NCI-H2107 treated with DMSO at 0.1 percent for 48 hours (cell line): ENCODE measurements around the gene ATL2.
"Not testable (repeated sequence)": the region's sequence is repeated elsewhere in the genome, so short reads cannot be mapped to it uniquely, and the experiment has no call there.

Experiments
- DNase-seq: peaks from one replicate; lab custom pipeline; 2025; ENCODE audit not compliant: unreplicated experiment; lab: John Stamatoyannopoulos, UW

ATL2 gene

GRCh38 chr2:38274286-38275276 is 102.5 kb downstream of the ATL2 start:
- peak; percentile 53 for DNase-seq

- DNase-seq, result no peak
Observed at GRCh38 chr2:38271697-38272096, 105.4 kb downstream of the ATL2 start.

- no peak for DNase-seq
Observed at GRCh38 chr2:38269421-38269820, 107.7 kb downstream of the ATL2 start.

GRCh38 chr2:38268691-38269327 is 108.3 kb downstream of the ATL2 start:
- peak; percentile 73 for DNase-seq

- no peak for DNase-seq
Observed at GRCh38 chr2:38268001-38268400, 109.1 kb downstream of the ATL2 start.

- no peak for DNase-seq
Observed at GRCh38 chr2:38267270-38267925, 109.7 kb downstream of the ATL2 start.

- no peak for DNase-seq
Observed at GRCh38 chr2:38266382-38267061, 110.6 kb downstream of the ATL2 start.

- no peak for DNase-seq
Observed at GRCh38 chr2:38265461-38265860, 111.6 kb downstream of the ATL2 start.

- peak; percentile 13 for DNase-seq
Observed at GRCh38 chr2:38264396-38265221, 112.5 kb downstream of the ATL2 start.

GRCh38 chr2:38263293-38263692 is 113.8 kb downstream of the ATL2 start:
- no peak for DNase-seq

GRCh38 chr2:38262069-38262871 is 114.8 kb downstream of the ATL2 start:
- DNase-seq, result no peak

- no peak for DNase-seq
Observed at GRCh38 chr2:38261569-38262068, 115.5 kb downstream of the ATL2 start.

- DNase-seq, result no peak
Observed at GRCh38 chr2:38260972-38261371, 116.1 kb downstream of the ATL2 start.

- DNase-seq, result no peak
Observed at GRCh38 chr2:38260469-38260868, 116.6 kb downstream of the ATL2 start.

GRCh38 chr2:38259311-38259710 is 117.8 kb downstream of the ATL2 start:
- DNase-seq, result no peak

GRCh38 chr2:38257680-38258079 is 119.4 kb downstream of the ATL2 start:
- not testable (repeated sequence) for DNase-seq

GRCh38 chr2:38256610-38257009 is 120.5 kb downstream of the ATL2 start:
- no peak for DNase-seq

- no peak for DNase-seq
Observed at GRCh38 chr2:38255211-38255610, 121.9 kb downstream of the ATL2 start.

- DNase-seq, result no peak
Observed at GRCh38 chr2:38254796-38255195, 122.3 kb downstream of the ATL2 start.
